ENCODE data around the gene CAB39L.

GRCh38 chr13:49448753-49449152 lies 4.9 kb upstream of the CAB39L start:
- TF ChIP-seq TAF1 (IDR thresholded peaks at IDR 0.05; ENCODE audit: low read depth) (no peak), CEBPB (IDR thresholded peaks at IDR 0.05) (no peak), FOXM1 (IDR thresholded peaks at IDR 0.05; ENCODE audit: borderline replicate concordance, low read depth) (no peak), YY1 (IDR thresholded peaks at IDR 0.05; ENCODE audit: low read depth) (no peak), ZBTB7A (IDR thresholded peaks at IDR 0.05; ENCODE audit: low read depth) (no peak)

All from Ishikawa (cell line).